ENCODE results near the gene ADIRF.
"Not testable (repeated sequence)": the region's sequence is repeated elsewhere in the genome, so short reads cannot be mapped to it uniquely, and the experiment has no call there.

ADIRF gene

GRCh38 chr10:86981020-86981419, 12.7 kb downstream of the ADIRF start:
- DNase-seq, result not testable (repeated sequence)

GRCh38 chr10:86981716-86982115, 13.4 kb downstream of the ADIRF start:
- DNase-seq, result no peak

GRCh38 chr10:86984498-86984897, 16.2 kb downstream of the ADIRF start:
- DNase-seq, result not testable (repeated sequence)

- DNase-seq, result no peak
Observed at GRCh38 chr10:86988520-86988919, 20.2 kb downstream of the ADIRF start.

GRCh38 chr10:86991362-86991761, 23.1 kb downstream of the ADIRF start:
- not testable (repeated sequence) for DNase-seq

GRCh38 chr10:86992456-86992855, 24.2 kb downstream of the ADIRF start:
- no peak for DNase-seq

GRCh38 chr10:86992929-86993328, 24.6 kb downstream of the ADIRF start:
- DNase-seq, result no peak

- not testable (repeated sequence) for DNase-seq
Observed at GRCh38 chr10:86999802-87000403, 31.6 kb downstream of the ADIRF start.

- no peak for DNase-seq
Observed at GRCh38 chr10:87000491-87000890, 32.2 kb downstream of the ADIRF start.

GRCh38 chr10:87007124-87007523, 38.8 kb downstream of the ADIRF start:
- DNase-seq, result not testable (repeated sequence)

- DNase-seq, result not testable (repeated sequence)
Observed at GRCh38 chr10:87007674-87008073, 39.4 kb downstream of the ADIRF start.

GRCh38 chr10:87008303-87008702, 40.0 kb downstream of the ADIRF start:
- DNase-seq, result not testable (repeated sequence)

- DNase-seq, result not testable (repeated sequence)
Observed at GRCh38 chr10:87009134-87009696, 40.9 kb downstream of the ADIRF start.

- DNase-seq, result peak; percentile 9
Observed at GRCh38 chr10:87013528-87013927, 45.2 kb downstream of the ADIRF start.

- DNase-seq, result not testable (repeated sequence)
Observed at GRCh38 chr10:87014986-87015716, 46.9 kb downstream of the ADIRF start.

- DNase-seq, result not testable (repeated sequence)
Observed at GRCh38 chr10:87018127-87018526, 49.8 kb downstream of the ADIRF start.

GRCh38 chr10:87019066-87019465, 50.8 kb downstream of the ADIRF start:
- not testable (repeated sequence) for DNase-seq

- DNase-seq, result not testable (repeated sequence)
Observed at GRCh38 chr10:87019504-87019903, 51.2 kb downstream of the ADIRF start.

GRCh38 chr10:87020056-87020455, 51.8 kb downstream of the ADIRF start, which contains the start of gene FAM25A:
Gene FAM25A, plus strand, starts transcription at chr10:87020294. Its CDS starts 31 bp downstream, at chr10:87020325.
- not testable (repeated sequence) for DNase-seq

Measured in RPMI8226 (cell line).